Endothelial cell of hepatic sinusoid (primary cell): ENCODE data around the gene EPHB6.

Experiments used
- in situ Hi-C: cut with HindIII; loops from 2 replicates; pipeline ENCODE4 v1.10.0; 2017; ENCODE audit warnings: low sequenced_read_pairs

Gene EPHB6

DNA sequence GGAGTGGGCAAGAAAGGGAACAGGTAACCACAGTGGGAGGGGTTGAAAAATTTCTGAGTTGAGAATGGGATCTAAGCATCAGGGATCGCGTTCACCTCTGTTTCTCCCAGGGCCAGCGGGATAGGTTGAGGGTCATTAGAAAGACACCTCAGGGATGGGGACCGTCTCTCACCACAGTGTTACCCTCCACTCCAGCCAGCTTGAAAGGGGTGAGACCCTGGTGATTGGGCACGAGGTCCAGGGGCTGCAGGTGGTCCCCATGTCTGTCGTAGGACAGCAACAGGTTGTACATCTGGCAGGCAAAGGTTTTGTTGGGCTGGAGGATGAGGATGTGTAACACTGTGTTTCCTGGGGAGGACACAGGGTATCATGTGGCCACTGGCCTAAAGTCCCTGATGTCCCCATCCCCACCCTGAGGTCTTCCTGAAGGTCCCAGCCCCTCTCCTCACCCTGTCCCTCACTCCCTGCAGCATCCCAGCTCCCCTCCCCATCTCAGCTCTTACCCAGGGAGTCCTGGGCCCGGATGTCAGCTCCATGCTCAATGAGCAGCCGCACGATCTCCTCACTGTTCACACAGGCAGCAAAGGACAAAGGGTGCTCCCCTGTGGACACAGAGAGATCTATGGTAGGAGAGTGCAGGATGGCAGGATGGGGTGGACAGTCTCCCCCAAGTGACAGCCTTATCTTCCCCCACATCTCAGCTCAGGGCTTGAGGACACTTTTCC, 21.5 kb downstream of the EPHB6 start:
- in situ Hi-C loops, result no loop called here

DNA sequence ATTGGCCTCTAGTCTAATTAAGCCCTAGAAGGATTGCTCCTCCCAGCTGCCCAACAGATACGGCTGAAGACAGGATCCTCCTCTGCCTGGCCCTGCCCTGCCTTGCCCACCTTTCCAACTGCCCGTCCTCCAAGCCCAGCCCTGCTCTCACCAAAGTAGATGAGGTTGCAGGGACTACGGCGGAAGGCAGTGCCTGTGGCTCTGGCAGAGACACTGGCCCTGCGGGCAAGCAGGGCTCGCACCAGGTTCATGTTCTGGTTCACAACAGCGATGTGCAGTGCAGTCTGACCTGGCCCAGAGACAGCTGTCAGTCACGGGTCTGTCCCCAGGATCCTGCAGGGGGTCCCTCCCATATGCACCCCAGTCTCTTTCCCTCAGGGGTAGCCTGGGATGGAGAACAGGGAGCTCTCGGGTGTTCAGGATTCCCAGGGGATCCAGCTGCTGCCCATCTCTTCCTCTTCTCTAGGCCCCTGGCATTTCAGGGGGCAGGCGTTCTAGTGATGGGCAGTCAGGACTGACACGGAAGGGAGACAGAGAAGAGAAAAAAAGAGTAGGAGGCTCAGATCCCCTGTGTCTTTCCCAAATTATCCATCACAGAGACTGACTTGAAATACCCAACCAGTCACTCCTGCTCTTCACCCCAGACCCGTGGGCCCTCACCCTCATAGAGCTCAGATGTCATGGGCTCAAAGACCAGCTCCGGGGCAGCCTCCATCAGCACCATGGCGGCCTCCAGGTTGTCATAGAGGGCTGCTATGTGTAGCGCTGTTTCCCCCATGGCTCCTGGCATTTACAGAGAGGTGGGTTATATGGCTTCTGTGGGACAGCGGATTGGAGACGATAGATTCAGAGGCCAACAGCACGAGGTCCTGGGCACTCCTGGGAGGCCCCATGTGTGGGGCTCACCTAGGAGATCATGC, 22.4 kb downstream of the EPHB6 start:
- in situ Hi-C loops, result no loop called here

DNA sequence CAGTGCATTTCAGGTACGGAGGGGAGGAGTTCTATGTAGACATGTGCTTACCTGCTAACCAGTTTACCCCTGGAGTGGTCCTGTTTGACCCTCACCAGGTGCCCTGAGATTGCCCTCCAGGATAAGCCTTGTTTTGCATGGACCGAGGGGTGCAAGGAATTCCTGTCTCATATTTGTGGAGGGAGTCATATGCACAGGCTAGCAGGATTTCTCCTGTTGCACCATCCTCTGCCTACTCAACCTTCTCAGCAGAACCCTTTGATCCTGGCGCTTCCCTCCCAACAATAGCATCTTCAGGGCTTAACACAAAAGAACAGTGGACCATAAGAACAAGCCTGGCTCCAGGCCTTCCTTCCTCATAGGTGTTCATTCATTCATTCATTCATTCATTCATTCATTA, 23.4 kb downstream of the EPHB6 start:
- in situ Hi-C loops, result no loop called here

DNA sequence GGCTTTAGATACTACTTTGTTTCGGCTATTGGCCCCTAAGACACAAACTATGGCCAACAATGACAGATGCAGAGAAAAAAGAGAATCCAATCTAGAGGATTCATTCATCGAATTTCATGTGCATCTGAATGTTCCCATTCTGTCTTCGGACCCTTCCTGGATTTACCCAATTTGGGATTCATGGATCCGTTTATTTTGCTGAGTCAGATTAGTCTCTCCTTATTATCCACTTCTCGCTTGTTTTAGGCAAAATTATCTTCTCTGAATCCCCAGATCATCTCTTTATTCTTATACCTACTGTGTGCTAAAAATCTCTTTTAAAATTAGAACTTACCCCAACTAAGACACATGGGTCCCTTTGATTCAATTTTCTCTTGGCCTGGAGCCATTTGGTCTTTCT, 24.2 kb downstream of the EPHB6 start:
- in situ Hi-C loops, result no loop called here

DNA sequence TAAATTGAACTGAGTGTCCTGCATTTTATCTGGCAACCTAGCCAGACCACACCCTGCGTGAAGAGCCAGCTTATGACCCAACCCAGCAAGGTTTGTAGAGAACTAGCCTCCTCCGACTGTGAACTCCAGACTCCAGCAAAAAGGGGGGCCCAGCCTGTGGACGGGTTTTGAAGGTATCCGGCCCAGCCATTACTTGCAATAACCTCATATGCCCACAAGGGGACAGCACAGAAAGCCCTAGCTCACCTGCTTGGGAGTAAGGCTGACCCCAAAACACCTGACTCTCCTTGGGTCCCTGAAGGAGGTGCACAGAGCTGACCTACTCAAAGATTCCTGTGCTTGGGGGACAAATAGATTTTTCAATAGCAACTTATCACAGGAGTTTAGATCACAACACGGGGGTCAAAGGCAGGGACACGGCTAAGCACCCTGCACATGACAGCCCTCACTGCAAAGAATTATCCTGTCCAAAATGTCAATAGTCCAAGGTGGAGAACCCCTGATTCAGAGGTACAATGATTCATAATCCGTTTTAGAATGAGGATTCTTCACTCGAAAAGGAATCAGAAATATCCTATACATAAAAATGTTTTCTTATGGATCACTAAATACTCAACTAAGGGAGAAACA, 26.1 kb downstream of the EPHB6 start:
- in situ Hi-C loops, result no loop called here

DNA sequence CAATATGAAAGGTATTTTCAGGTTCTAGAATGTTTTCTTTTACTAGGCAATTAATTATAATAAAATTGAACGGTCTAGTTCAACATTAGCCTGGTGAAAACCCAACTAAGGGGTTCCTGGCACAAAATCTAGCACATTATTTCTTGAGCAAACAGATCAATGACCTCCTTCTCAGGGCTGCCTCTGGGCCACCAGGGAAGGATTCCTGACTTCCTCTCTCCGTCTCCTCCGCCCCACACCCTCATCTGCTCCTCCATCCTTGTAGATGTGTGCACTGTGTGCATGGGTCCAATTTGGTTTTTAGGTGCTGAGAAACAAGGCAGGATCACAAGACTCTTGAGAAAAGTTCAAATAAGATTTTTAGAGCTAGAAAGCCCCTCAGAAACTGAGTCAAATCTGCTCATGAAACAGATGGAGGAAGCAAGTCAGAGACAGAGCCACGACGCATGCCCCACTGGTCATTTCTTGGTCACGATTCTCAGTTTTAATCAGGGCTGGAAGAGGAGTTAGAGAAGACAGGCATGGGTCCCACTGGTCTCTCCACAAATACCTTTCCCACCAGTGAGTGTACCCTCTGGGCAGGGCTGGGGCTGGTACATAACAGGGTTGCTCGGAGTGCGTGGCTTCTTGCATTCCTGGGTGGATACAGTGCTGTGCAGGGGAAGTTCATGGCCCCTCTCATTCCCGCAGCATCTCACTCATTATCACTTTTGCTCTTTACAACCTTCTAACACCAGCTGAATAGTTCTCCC, 26.9 kb downstream of the EPHB6 start:
- in situ Hi-C loops, result no loop called here

DNA sequence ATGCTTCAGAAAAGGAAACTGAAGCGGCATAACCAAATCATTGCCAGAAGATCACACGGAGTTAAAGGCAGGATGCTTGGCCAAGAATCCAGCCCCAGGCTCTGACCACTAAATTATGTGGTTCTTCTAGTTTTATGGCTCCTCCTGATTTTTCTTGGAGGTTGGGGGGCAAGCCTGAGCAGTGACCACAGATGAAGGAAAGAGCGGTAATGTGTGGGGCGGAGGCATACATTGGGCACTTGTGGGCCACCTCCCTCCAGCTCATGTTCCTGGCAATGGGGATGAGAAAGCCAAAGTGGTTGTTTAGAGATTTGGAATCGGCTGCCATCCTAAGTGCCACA, 27.4 kb downstream of the EPHB6 start:
- in situ Hi-C loops, result no loop called here

DNA sequence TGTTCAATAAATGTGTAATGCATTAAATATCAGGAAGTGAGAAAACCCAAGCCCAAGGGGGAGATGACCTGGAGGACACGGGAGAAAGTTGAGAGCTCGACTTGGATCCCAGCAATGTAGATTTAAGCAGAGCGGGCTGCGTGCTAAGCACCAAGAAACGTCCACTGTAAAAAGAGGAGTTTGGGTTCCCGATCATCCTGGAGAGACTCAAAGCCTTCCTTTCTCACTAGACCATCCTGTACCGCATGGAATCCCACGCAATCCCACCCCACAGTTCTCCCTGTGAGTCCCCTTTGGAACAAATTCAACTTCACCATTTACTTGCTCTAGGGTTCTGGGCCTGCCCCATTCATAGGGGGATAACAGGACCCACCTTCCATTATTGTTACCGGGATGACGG, 28.3 kb downstream of the EPHB6 start:
- in situ Hi-C loops, result no loop called here

DNA sequence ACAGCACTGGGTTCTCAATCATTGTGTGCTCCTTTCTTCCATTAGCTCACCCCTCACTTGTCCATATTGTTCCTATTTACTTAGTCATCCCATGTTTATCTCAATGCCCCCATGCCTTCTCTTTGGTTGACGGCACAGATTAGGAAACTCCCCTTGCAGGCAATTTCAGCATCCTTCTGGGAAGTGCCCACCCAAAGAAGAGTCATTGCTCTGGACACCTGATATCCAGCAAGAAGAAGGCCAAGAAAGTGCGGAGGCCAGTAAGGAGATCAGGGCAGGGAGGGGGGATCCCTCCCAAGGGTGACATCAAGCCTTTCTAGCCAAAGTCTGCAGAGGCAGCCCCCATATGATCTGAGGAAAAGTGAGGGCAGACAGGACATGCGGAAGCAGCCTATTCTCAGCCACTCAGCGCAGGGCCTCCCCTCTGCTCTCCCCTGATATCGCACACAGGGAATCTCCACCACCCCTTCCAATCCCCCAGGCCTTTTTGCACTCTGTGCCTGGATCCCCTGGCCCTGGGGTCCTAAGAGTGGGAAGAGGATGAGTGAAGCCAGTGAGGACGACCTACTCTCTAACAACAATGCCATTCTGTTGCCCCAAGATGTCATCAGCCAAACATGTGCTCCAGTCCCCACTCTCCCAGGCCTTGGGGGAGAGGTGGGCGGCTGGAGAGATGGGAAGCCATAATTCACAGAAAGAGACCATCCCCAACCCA, 28.9 kb downstream of the EPHB6 start:
- in situ Hi-C loops, result no loop called here

DNA sequence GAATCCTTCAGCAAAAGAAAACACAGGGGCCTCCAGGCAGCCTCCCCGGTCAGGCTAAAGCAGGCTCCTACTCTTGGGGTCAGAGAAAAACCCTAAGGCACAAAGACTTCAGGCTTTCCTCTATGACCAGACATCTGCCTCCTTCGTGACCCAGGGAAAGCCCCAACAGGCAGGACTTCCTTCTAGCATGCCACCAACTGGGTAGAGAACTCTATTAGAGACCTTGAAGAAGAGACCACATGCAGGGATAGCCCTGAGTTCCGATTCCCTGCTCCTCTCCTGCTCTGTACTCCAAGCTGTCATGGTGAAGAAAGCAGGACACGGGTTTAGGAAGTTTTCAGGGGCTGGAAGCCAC, 29.4 kb downstream of the EPHB6 start:
- in situ Hi-C loops, result no loop called here

DNA sequence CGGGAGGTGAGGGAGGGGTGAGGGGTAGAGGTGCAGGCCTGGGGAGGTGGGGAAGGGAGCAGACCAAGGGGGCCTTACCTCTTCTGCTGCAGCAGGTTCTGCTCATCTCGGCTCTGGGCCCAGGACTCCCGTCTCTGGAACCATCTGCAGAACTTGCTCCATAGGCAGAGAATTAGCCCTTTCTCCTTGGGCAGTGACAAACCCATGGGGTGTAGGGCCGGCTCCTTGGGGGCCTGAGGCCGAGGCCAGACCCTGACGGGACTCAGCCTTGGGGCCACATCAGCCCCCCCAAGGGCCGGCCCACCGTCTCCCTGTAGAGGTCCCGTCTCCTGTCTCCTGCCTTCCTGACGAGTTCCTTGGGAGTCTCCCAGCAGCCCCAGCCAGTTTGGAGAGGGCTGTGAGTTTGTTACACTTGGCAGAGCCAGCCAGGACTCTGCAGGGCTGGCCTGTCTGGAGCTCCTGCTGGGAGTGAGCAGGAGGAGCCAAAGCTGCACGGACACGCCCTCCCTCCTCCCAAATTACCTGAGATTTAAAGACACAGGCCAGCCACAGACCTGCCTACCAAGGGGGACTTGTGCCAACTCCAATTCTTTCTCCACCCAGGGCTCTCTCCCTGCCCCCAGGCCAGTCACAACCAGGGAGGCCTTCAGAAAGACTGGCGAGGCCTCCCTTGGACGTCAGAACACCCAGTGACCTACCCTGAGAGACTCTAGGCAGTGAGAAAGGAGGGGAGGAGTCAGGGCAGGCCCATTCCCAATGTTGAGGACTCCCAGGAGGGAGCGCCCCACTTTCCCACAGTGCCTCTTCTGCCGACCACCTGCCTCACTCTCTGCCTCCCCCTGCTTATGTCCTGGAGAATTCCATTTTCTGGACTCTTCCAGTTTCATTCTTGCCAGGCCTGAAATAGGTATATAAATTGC, 30.7 kb downstream of the EPHB6 start, which contains the start of gene TRPV6:
TRPV6 (minus strand) TSS at position 435 of the 920 bp plus-strand sequence.
- in situ Hi-C loops, result no loop called here

DNA sequence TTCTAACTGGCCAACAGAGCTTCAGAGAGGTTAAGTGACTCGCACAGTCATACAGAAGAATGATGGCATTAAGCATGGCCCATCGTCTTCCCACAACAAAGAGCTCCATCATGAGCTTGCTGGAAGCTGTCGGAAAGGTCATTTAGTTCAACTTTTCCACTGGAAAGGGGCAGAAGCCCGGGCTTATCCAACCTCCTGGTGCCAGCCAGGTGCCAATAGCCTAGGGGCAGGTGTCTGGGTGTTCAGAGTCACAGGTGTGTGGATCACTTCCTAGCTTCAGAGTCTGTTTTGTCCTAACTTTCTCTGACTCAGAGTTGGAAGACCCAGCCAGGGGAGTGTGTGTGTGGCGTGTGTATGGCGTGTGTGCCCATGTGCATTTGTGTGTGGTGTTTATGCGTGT, 32.0 kb downstream of the EPHB6 start:
- in situ Hi-C loops, result no loop called here

DNA sequence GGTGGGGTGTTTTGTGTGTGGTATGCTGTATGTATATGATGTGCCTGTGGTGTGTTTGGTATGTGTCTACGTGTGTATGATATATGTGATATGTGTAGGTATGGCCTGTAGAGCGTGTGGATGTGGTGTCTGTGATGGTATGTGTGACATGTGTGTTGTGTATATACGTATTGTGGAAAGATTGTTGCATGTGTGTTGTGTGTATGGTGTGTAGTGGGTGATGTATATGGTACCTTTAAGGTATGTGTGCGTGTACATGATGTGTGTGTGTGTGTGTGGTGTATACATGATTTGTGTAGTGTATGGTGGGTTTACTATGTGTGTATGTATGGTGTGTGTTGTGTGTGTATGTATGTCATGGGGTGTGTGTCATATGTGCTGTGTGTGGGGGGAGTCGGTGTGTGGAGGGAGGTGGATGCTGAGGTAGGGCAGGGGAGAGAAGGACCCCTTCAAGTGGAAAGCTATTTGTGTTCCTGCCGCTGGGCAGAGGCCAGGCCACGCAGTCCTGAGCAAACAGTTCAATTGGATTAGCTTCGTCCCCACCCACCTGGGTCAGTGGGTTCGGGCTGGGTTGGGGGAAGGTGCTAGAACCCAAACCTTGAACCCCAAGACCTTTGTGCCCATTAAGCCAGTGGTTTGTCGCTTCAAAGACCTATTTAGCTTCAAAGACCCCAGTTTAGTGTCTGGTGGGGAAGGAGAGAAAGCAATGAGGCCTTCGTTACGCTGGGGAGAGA, 32.6 kb downstream of the EPHB6 start:
- in situ Hi-C loops, result no loop called here

DNA sequence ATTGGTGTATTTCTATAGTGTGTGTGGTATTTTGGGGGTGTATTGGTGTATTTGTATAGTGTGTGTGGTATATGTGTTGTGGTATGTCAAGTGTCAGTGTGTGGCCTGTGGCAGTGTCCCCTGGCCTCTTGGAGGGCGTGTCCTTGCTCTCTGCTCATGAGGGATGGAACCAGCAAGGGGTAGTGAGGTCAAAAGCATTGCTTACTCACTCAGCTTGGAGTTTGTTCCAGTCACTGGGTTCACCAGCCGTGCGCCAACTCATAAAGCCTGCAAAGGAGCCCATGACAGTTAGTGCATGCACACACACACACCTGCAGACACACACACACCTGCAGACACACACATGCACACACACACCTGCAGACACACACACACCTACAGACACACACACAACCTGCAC, 34.9 kb downstream of the EPHB6 start:
- in situ Hi-C loops, result no loop called here

DNA sequence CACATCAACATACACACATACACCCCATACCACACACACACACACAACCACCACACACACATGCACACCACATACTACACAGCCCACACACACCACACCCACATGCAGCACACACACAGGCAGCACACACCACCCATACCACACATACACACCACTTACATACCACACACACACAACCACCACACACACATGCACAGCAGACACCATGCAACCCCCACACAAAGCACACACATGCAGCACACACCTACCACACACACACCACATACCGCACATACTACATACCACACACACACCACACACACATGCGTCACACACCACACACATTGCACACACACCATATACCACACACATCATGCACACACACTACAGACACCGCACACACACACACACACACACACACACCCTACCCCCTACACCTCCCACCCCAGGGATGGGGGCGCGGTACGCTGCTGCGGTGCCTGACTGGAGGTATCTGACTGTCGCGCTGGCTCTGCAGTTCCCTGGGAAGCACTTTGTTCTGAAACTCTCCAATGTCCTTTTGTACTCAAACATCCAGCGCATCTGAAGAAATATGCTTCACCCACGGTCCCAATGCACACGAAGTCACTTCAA, 36.1 kb downstream of the EPHB6 start:
- in situ Hi-C loops, result no loop called here

DNA sequence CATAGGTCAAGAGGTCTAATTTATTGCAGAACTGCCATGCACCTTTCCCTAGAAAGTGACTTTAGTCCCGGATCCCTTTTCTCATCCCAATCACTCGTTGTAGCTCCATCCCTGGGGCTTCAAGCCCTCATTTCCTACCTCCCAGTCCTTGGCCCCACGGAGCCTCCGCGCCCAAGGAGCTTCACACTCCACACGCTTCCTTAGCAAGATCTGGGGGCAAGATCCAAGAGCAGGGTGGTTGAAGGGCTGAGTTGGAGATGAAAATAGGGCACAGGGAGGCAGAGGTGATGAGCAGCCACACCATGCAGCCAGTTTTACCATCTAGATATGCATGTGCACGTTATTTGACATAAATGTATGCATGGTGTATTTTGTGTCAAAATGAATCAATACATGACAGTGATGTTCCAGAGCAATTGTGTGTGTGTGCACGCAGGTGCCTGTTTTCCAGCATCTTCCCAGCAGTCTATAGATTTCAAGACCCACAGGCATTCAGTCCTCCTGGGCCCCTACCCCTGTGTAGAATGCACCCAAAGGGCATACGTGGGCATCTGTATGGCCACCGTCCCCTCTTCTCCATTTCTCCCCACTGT, 36.7 kb downstream of the EPHB6 start:
- in situ Hi-C loops, result no loop called here

DNA sequence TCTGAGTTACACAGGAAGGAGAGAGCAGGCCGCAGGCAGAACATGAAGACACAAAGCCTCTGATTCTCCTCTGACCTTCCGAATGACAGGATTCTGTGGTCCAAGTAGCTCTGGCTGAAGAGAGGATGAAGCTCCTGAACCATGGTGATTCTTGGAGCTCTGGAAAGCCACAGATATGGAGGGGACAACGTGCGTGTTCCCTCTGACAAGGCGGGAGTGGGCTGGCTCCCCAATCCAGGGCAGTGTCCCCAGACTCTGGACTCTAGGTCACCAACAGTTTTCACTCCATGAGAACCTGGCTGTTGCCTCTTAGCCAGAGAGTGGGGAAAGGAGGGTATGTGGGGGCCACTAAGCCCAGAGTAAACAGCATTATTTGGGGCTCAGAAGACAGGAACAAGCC, 38.1 kb downstream of the EPHB6 start:
- in situ Hi-C loops, result no loop called here
